IPS-15b (cell line): ENCODE results near the gene TMF1.

ENCODE experiments used
- H3K27me3 ChIP-seq: one replicate; pipeline ENCODE4 v1.6.1; 2013; ENCODE audit warnings: low read length; ENCODE audit not compliant: control insufficient read depth, insufficient read depth
- H3K36me3 ChIP-seq: one replicate; pipeline ENCODE4 v1.6.1; 2013; ENCODE audit warnings: low read length; ENCODE audit not compliant: control insufficient read depth, insufficient read depth
- H3K4me1 ChIP-seq: one replicate; pipeline ENCODE4 v1.6.1; 2013; ENCODE audit warnings: mild to moderate bottlenecking, low read length; ENCODE audit not compliant: control insufficient read depth, insufficient read depth
- H3K4me3 ChIP-seq: one replicate; pipeline ENCODE4 v1.5.1; 2013; ENCODE audit warnings: low read depth, low read length
- H3K9ac ChIP-seq: one replicate; pipeline ENCODE4 v1.6.1; 2013; ENCODE audit warnings: low read depth, mild to moderate bottlenecking, low read length
- H3K9me3 ChIP-seq: one replicate; pipeline ENCODE4 v1.6.1; 2013; ENCODE audit warnings: mild to moderate bottlenecking, low read length; ENCODE audit not compliant: control insufficient read depth, insufficient read depth

The TMF1 gene

DNA sequence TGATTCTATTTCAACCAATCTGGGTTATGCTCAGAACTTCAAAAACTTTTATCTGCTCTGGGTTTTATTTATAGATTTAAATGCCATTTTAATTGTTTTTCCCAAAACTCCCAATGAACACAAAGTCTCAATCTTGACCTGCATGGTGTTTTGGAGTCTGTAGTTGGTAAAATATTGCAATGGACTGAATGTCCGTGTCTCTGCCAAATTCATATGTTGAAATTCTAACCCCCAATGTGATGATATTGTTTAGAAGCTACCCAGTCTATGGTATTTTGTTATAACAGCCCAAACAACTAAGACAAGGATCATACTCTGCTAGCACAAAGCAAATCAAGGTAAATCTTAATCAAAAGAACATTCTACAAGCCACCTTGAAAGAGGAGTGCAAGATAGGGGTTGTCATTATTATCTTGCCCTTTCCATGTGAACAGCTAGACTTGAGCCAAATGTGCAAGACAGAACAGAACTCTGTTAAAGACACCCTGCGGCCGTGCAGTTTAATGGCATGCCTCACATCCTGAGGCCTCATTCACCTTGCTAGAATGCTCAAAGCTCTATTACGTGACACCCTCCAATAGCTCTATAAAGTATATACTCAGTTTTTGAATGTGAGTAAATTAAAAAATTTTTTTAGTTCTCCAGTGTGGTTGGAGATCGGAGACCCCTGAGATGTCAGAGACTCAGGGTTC lies 46.2 kb downstream of the TMF1 start:
- Histone ChIP-seq H3K4me3 (no peak overlapping the region), H3K27me3 (no peaks in the 10 kb centered on the region), H3K36me3 (no peaks in the 10 kb centered on the region), H3K9me3 (no peaks in the 10 kb centered on the region), H3K4me1 (peaks cover 18% of the 10 kb centered on the region), H3K9ac (no peak overlapping the region)

DNA sequence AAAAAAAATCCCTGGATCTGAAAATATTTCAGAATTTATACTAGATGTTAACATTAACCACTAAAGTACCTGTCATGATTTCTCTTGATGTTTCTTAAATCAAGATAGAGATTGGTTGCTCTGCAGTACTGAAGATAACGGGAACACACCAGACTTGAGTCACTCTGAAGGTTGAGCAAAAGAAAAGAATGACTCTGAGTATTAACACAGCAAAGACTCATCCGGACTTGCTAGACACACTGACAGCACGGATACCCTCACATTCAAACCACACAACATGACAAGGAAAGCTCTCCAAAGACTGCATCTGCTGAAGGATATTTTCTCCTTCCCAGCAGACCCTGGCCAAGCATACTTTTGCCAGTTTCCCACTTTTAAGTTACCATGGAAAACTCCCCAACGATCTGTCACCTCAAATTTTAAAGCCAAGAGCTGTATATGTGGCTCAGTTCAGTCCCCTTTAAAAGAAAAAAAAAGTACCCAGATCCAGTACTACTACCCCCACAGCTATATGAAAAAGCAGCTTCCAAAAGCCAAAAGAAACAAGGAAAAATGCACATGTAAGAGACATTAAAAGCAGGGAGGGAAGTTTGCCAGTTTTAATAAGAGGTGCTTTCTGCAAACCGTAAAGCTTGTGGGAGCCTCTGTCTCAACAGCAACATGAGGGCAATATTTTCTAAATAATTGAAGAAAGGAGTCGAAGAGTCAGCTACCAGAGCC lies 46.9 kb downstream of the TMF1 start:
- H3K4me3 ChIP-seq = no peak overlapping the region
- no peaks in the 10 kb centered on the region for H3K27me3 ChIP-seq
- H3K4me1 ChIP-seq = peaks cover 15% of the 10 kb centered on the region
- no peaks in the 10 kb centered on the region for H3K9me3 ChIP-seq
- no peak overlapping the region for H3K9ac ChIP-seq
- H3K36me3 ChIP-seq = no peaks in the 10 kb centered on the region

DNA sequence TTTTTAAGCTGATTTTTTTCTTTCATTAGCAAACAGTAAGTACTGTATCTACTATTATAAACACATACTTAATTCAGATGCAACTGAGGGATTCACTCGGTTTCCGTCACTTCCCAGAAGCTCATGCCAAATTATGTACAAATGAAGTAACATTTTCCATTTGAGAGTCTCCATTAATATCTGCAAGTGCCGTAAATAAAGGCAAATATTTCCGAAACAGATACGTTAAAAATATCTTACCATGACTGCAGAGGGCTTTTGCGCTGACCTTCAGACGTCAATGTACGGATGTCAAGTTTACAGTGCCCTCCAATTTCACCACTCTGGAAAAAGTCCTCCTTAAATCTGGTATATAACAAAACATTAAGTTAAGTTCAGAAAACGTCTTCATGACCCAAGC lies 48.0 kb downstream of the TMF1 start:
- Histone ChIP-seq H3K9me3 (no peaks in the 10 kb centered on the region), H3K4me1 (peaks cover 5% of the 10 kb centered on the region), H3K4me3 (no peak overlapping the region), H3K9ac (no peak overlapping the region), H3K27me3 (no peaks in the 10 kb centered on the region), H3K36me3 (no peaks in the 10 kb centered on the region)

DNA sequence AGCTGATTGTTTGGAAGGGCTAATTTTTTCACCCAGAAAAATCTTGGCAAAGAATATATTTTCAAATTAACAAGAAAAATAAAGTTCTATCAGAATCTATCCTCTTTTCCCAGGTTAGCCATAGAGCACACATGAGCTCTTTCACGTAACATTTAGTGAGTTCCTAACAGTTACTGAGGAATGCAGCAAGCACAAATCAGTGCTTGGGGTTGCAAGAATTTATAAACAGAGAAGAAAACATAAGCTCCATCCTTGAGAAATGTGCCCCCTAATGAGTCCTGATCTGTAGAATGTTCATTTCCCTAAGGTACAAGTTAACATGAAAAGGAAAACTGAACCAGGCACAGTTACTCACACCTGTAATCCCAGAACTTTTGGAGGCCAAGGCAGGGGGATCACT lies 52.5 kb downstream of the TMF1 start:
- Histone ChIP-seq H3K9ac (no peak overlapping the region), H3K4me3 (no peak overlapping the region), H3K36me3 (peaks cover 8% of the 10 kb centered on the region), H3K27me3 (no peaks in the 10 kb centered on the region), H3K9me3 (no peaks in the 10 kb centered on the region), H3K4me1 (no peaks in the 10 kb centered on the region)

DNA sequence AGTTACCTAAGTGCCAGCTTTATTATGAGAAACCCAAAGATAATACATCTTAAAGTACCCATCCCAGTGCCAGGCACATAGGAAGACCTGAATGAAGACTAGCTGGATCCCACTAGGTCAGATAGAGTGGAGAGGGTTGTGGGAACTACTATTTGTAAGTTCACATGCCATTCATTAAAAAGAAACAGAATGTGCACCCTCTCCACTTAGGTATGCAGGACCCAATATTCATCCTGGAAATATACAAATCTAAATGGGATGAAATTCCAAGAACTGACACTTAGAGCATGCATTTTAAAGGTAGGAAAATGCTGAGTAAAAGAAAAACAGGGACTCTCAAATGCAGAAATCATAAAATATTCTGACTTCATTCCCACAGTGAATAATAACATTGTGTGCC lies 53.0 kb downstream of the TMF1 start:
- no peak overlapping the region for H3K9ac ChIP-seq
- H3K9me3 ChIP-seq = no peaks in the 10 kb centered on the region
- peaks cover 8% of the 10 kb centered on the region for H3K36me3 ChIP-seq
- H3K4me3 ChIP-seq = no peak overlapping the region
- H3K4me1 ChIP-seq = no peaks in the 10 kb centered on the region
- H3K27me3 ChIP-seq = no peaks in the 10 kb centered on the region

DNA sequence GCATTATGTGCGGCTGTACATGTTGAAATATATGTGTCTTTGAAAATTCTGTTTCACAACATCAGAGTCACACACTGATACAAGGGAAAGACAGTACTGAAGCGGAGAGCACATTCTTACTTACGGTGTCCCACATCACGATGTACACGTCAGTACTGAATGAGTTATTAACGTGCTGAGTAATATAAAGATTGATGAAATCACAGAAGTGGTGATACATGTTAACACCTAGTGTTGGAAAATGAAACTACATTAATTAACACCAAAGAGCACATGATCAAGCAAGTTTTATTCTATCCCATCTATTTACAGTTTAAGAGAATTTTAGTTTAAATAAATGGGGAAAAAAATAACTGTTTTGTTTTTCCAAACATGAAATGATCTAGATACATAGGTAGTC lies 54.2 kb downstream of the TMF1 start:
- Histone ChIP-seq H3K9me3 (no peaks in the 10 kb centered on the region), H3K4me1 (no peaks in the 10 kb centered on the region), H3K4me3 (no peak overlapping the region), H3K36me3 (peaks cover 8% of the 10 kb centered on the region), H3K9ac (no peak overlapping the region), H3K27me3 (no peaks in the 10 kb centered on the region)

DNA sequence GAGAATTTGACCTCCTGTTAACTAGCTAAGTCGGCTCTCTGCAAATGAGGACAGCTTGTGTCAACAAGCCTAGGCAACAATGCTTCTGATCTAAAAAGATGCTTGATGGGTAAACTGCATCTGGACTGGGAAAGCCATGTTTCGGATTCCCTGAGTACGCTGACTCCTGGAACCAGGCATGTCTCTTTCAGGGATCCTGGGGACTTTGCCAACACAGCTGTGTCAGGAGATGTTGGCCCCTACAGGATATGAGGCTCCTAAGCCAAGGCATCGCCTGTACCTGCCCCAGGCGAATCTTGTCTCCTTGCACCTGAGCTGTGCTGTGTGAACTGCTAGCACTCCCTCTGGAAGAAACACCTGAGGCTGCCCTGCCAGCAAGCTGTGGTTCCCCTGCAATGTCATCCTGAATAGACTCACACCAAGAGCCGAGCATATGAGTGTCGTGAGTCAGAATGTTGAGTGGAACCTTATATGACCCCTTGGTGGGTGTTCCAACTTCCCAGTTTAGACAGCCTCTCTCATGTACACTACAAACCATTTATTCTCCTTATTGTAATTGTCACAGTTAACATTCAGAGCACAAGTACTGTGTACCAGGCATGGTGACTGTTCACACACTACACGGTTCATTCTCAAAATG lies 55.7 kb downstream of the TMF1 start:
- H3K4me3 ChIP-seq = no peak overlapping the region
- no peaks in the 10 kb centered on the region for H3K27me3 ChIP-seq
- peaks cover 8% of the 10 kb centered on the region for H3K36me3 ChIP-seq
- no peak overlapping the region for H3K9ac ChIP-seq
- H3K4me1 ChIP-seq = no peaks in the 10 kb centered on the region
- H3K9me3 ChIP-seq = no peaks in the 10 kb centered on the region

DNA sequence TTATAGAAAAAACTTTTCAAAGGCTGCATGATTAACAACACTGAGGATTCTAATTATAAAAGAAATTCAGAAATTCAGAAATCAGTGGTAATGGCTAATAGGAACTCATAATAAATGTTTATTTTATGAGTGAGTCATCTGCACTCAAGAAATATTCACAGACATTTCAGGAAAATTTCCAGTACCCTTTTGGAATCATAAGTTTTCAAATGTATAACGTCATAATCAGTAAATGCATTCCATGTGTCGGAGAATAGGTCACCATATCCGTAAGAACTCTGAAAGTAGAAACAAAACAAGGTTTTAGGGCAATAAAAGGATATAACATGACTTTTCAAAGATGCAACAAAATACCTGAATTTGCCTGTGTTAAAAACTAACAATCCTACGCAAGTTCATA lies 63.4 kb downstream of the TMF1 start:
- Histone ChIP-seq H3K27me3 (no peaks in the 10 kb centered on the region), H3K36me3 (peaks cover 4% of the 10 kb centered on the region), H3K9ac (no peak overlapping the region), H3K4me3 (no peak overlapping the region), H3K9me3 (no peaks in the 10 kb centered on the region), H3K4me1 (no peaks in the 10 kb centered on the region)

DNA sequence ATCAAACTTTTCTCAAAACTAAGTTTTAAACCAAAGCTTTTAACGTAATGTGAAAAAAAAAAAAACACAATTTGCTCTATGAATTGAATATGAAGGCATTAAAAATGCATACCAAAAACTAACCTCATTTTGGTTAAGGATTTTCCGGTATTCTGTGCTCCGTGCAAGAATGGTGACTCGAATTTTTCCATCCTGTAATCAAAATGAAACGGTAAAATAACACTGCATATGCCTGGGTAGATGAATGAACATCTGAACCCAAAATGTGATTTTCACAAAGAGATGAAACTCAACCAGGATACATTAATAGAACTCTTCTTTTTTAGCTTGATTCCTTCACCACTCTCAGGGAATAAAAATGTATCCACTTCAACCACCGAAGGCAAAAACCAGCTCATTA lies 64.8 kb downstream of the TMF1 start:
- H3K4me1 ChIP-seq = no peaks in the 10 kb centered on the region
- peaks cover 4% of the 10 kb centered on the region for H3K36me3 ChIP-seq
- H3K9ac ChIP-seq = no peak overlapping the region
- no peak overlapping the region for H3K4me3 ChIP-seq
- no peaks in the 10 kb centered on the region for H3K27me3 ChIP-seq
- H3K9me3 ChIP-seq = no peaks in the 10 kb centered on the region

DNA sequence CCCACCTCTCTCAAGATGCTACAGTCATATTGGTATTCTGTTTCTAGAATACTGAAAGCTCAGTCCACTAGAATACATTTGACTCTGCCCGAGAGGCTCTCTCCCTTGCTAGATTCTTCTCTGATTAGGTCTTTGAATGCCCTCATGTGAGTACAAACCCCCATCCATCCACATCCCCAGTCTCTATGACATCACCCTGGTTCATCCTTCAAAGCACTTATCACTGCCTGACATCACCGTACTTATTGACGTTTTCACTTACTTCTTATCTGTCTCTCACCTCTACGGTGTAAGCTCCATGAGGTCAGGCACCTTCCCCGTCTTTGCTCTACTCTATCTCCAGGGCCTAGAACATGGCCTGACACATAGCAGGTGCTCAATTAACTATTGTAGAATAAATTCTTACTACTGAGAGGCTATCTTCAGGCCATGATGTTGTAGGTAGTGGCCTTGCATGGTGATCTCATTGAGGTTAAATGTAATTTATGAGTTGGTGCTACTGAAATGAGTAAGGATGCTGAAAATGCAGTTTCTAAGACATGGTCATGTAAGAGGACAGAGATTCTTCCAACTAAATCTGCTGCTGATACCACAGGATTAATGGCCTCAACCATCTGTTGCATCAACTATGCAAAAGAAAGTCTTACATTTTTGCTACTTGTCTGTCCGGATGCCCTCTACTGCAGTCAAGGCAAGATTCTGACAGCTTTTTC lies 65.5 kb downstream of the TMF1 start:
- Histone ChIP-seq H3K4me1 (no peaks in the 10 kb centered on the region), H3K9ac (no peak overlapping the region), H3K4me3 (no peak overlapping the region), H3K9me3 (no peaks in the 10 kb centered on the region), H3K27me3 (no peaks in the 10 kb centered on the region), H3K36me3 (peaks cover 4% of the 10 kb centered on the region)

DNA sequence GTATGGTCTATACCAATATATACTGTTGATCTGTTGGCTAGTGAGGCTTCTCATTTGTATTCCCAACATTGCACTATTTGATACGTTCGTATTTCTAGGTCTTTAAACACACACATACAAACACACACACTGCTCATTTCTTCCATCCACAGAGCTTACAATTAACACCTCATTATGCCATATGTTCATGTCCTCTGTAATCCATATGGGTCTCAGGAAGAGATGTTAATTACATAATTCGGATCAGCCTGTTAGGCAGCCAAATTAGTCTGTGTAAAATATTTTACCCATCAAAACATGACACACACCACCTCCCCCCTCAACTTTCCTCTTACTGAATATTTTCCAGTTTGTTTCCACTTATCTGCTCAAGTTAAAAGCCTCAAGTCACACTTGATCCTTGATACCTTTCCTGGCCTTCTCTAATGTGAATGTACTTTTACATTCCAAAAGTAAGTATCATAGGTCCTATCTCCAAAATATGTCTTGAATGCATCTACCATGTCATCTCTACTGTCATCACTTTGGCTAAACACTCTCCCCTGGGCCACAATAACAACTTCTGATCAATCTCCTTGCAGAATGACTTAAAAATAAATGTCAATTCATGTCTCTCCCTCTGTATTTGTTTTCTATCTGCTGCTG lies 66.9 kb downstream of the TMF1 start:
- H3K4me1 ChIP-seq = no peaks in the 10 kb centered on the region
- H3K9ac ChIP-seq = no peak overlapping the region
- peaks cover 4% of the 10 kb centered on the region for H3K36me3 ChIP-seq
- H3K4me3 ChIP-seq = no peak overlapping the region
- no peaks in the 10 kb centered on the region for H3K9me3 ChIP-seq
- no peaks in the 10 kb centered on the region for H3K27me3 ChIP-seq
